WTC11 (cell line): ENCODE results near the gene CPNE6. TPM values are rescaled to one million over a fixed set of nuclear protein-coding genes. Genes with fewer than 3 reads are reported as not detected.

Source experiments
- ATAC-seq: fragments of 200-7000 bp; cut with Tn5 transposase; 2 replicates; pipeline ENCODE4 v1.10.0; 2021; ENCODE audit warnings: mild to moderate bottlenecking, moderate library complexity
- CTCF ChIA-PET: fragments of 300-600 bp; sonication (Branson Sonifier 250); formaldehyde crosslinking; loops from one replicate; lab custom pipeline; 2021; ENCODE audit warnings: antibody characterized with exemption; lab: Charles Lee
- POLR2A ChIA-PET: fragments of 350-600 bp; sonication (Branson Sonifier 250); formaldehyde crosslinking; loops from one replicate; lab custom pipeline; 2021; ENCODE audit warnings: antibody characterized with exemption; lab: Charles Lee
- DNase-seq: peaks from one replicate; pipeline ENCODE4 v3.0.0; 2021; ENCODE audit warnings: low spot score
- H3K27ac Mint-ChIP-seq: 2 replicates; pipeline ENCODE4 v1.8.0; 2021; ENCODE audit warnings: mixed read lengths
- H3K27me3 Mint-ChIP-seq: 2 replicates; pipeline ENCODE4 v1.8.0; 2021; ENCODE audit warnings: low read depth, mild to moderate bottlenecking, moderate library complexity, mixed read lengths
- H3K36me3 Mint-ChIP-seq: 2 replicates; pipeline ENCODE4 v1.8.0; 2021; ENCODE audit warnings: mixed read lengths
- H3K4me1 Mint-ChIP-seq: 2 replicates; pipeline ENCODE4 v1.8.0; 2022; ENCODE audit warnings: mixed read lengths
- H3K4me3 Mint-ChIP-seq: 2 replicates; pipeline ENCODE4 v1.8.0; 2021; ENCODE audit warnings: mild to moderate bottlenecking, moderate library complexity, mixed read lengths
- H3K9me3 Mint-ChIP-seq: 2 replicates; pipeline ENCODE4 v1.8.0; 2021; ENCODE audit warnings: mixed read lengths
- ATF6 ChIP-seq: sonication (generic); formaldehyde crosslinking; IDR thresholded peaks from 2 replicates; pipeline ENCODE4 v1.8.1; 2023; ENCODE audit warnings: mild to moderate bottlenecking, missing genetic modification reagents
- E2F4 ChIP-seq: sonication (generic); formaldehyde crosslinking; IDR thresholded peaks from 2 replicates; pipeline ENCODE4 v1.8.1; 2022; ENCODE audit warnings: low read depth, mild to moderate bottlenecking, moderate library complexity, missing genetic modification reagents, borderline replicate concordance
- FOXJ3 ChIP-seq: sonication (generic); formaldehyde crosslinking; IDR thresholded peaks from 2 replicates; pipeline ENCODE4 v1.9.0; 2021; ENCODE audit warnings: missing genetic modification reagents, mild to moderate bottlenecking, borderline replicate concordance
- GABPB1 ChIP-seq: sonication (generic); formaldehyde crosslinking; IDR thresholded peaks from 2 replicates; pipeline ENCODE4 v1.8.1; 2023; ENCODE audit warnings: mild to moderate bottlenecking, missing genetic modification reagents
- GTF2I ChIP-seq: fragments of 250-450 bp; sonication (Bioruptor Pico); conservative IDR thresholded peaks from 2 replicates; pipeline ENCODE4 v1.4.0; 2021; ENCODE audit warnings: mild to moderate bottlenecking
- HMGXB4 ChIP-seq: sonication (generic); formaldehyde crosslinking; IDR thresholded peaks from 2 replicates; pipeline ENCODE4 v1.8.1; 2023; ENCODE audit warnings: mild to moderate bottlenecking, moderate library complexity, missing genetic modification reagents
- KAT7 ChIP-seq: sonication (generic); formaldehyde crosslinking; IDR thresholded peaks from 2 replicates; pipeline ENCODE4 v1.8.1; 2023; ENCODE audit warnings: missing genetic modification reagents, mild to moderate bottlenecking, borderline replicate concordance
- OVOL2 ChIP-seq: fragments of 250-450 bp; sonication (Bioruptor Pico); IDR thresholded peaks from 2 replicates; pipeline ENCODE4 v1.9.0; 2021; ENCODE audit warnings: mild to moderate bottlenecking, borderline replicate concordance
- SOX15 ChIP-seq: fragments of 250-450 bp; sonication (Bioruptor Pico); IDR thresholded peaks from 2 replicates; pipeline ENCODE4 v1.9.0; 2021; ENCODE audit warnings: mild to moderate bottlenecking
- SP1 ChIP-seq: sonication (generic); formaldehyde crosslinking; conservative IDR thresholded peaks from 2 replicates; pipeline ENCODE4 v1.8.1; 2022; ENCODE audit warnings: missing genetic modification reagents
- ZBTB21 ChIP-seq: sonication (generic); formaldehyde crosslinking; IDR thresholded peaks from 2 replicates; pipeline ENCODE4 v1.8.1; 2023; ENCODE audit warnings: mild to moderate bottlenecking, missing genetic modification reagents, borderline replicate concordance
- ZBTB43 ChIP-seq: sonication (generic); formaldehyde crosslinking; IDR thresholded peaks from 2 replicates; pipeline ENCODE4 v1.8.1; 2023; ENCODE audit warnings: mild to moderate bottlenecking, missing genetic modification reagents
- ZNF138 ChIP-seq: sonication (generic); formaldehyde crosslinking; conservative IDR thresholded peaks from 2 replicates; pipeline ENCODE4 v1.8.1; 2022; ENCODE audit warnings: mild to moderate bottlenecking, moderate library complexity, missing genetic modification reagents
- ZNF423 ChIP-seq: fragments of 250-450 bp; sonication (Bioruptor Pico); IDR thresholded peaks from 2 replicates; pipeline ENCODE4 v2.1.2; 2022; ENCODE audit warnings: mild to moderate bottlenecking, moderate library complexity
- ZNF532 ChIP-seq: fragments of 250-450 bp; sonication (Bioruptor Pico); IDR thresholded peaks from 2 replicates; pipeline ENCODE4 v1.9.0; 2021; ENCODE audit warnings: mild to moderate bottlenecking, borderline replicate concordance
- total RNA-seq: library from RNA; stranded (reverse); gene quantifications from 3 replicates; pipeline ENCODE4 v1.2.3, GENCODE V29; 2021

Gene CPNE6
- total RNA-seq, 1 experiment from 2014 or later: not detected

- DNase-seq (no peak), ATAC-seq (peak; percentile 1; the same call in 1 of the 2 replicates)
- ChIA-PET CTCF (interaction anchor here (0.5 to 3.3 kb wide), 28 partner anchors 9 to 483 kb away, joined by 3 to 67 read pairs (median 6); partner anchors contain the start of genes CARMIL3, CIDEB, DHRS4L2 and EMC9), POLR2A (interaction anchor here (0.7 to 3.3 kb wide), 14 partner anchors 8 to 80 kb away, joined by 3 to 44 read pairs (median 11); partner anchors contain the start of genes CARMIL3, EMC9, IPO4 and IRF9)
- H3K9me3 Mint-ChIP-seq: no peaks in the 10 kb centered on the region
- H3K27ac Mint-ChIP-seq: peak overlapping the region; percentile 93
- peaks cover 34% of the 10 kb centered on the region for H3K36me3 Mint-ChIP-seq
- H3K27me3 Mint-ChIP-seq: peaks cover 4% of the 10 kb centered on the region; the same call in 1 of the 2 replicates
- H3K4me1 Mint-ChIP-seq: peaks cover 17% of the 10 kb centered on the region
- peak overlapping the region; percentile 99 for H3K4me3 Mint-ChIP-seq
- no peak for TF ChIP-seq KAT7 (CRISPR knock-in tag)
- no peak for TF ChIP-seq SP1 (CRISPR knock-in tag)
- no peak for TF ChIP-seq ZNF423 (CRISPR knock-in tag)
These were observed 44.2 kb downstream of the CPNE6 start for GRCh38 chr14:24115422-24116127.

GRCh38 chr14:24116128-24116814 lies 44.9 kb downstream of the CPNE6 start:
- ChIA-PET CTCF (interaction anchor here (0.5 to 3.3 kb wide), 5 partner anchors 20 to 128 kb away, joined by 3 to 67 read pairs (median 26); partner anchors contain the start of genes EMC9, IRF9 and PSME1), POLR2A (interaction anchor here (0.7 to 3.3 kb wide), 5 partner anchors 13 to 79 kb away, joined by 3 to 44 read pairs (median 12); partner anchors contain the start of genes CARMIL3, PCK2, PSME2 and RNF31)
- peaks cover 4% of the 10 kb centered on the region; the same call in 1 of the 2 replicates for H3K27me3 Mint-ChIP-seq
- H3K36me3 Mint-ChIP-seq: peaks cover 40% of the 10 kb centered on the region
- peaks cover 17% of the 10 kb centered on the region for H3K4me1 Mint-ChIP-seq
- H3K9me3 Mint-ChIP-seq: no peaks in the 10 kb centered on the region
- ATAC-seq (no peak), DNase-seq (no peak)
- TF ChIP-seq ZBTB21 (CRISPR knock-in tag) (no peak), OVOL2 (no peak), HMGXB4 (CRISPR knock-in tag) (no peak), ZNF532 (no peak), ZNF138 (no peak), E2F4 (CRISPR knock-in tag) (no peak), GTF2I (CRISPR knock-in tag) (no peak), GABPB1 (CRISPR knock-in tag) (no peak), SOX15 (no peak), ATF6 (CRISPR knock-in tag) (no peak), FOXJ3 (no peak), ZBTB43 (no peak)
- no peak overlapping the region for H3K27ac Mint-ChIP-seq
- H3K4me3 Mint-ChIP-seq: peak overlapping the region; percentile 99
